Upper lobe of left lung (tissue), 6 donors: ENCODE data around the gene TDRD12. TPM values are rescaled to one million over a fixed set of nuclear protein-coding genes. Genes with fewer than 3 reads are reported as not detected.

Source experiments
- ATAC-seq, 2 donors: fragments of 200-7000 bp; cut with Tn5 transposase; one replicate each; pipeline ENCODE4 v1.9.1; 2022; ENCODE audit warnings: mild to moderate bottlenecking in 2 of 2, moderate library complexity in 2 of 2; ENCODE audit not compliant: low FRiP score in 2 of 2
- DNase-seq, 2 donors: peaks; one replicate each; pipeline ENCODE4 v3.0.0-alpha.2; 2019 to 2020
- H3K27ac ChIP-seq, 4 donors: fragments of 200-600 bp; sonication (generic); one replicate each; pipeline ENCODE4 v1.5.1; 2016 to 2019
- H3K27me3 ChIP-seq, 4 donors: fragments of 200-600 bp; sonication (generic); one replicate each; pipeline ENCODE4 v1.5.1; 2017 to 2019
- H3K36me3 ChIP-seq, 4 donors: fragments of 200-600 bp; sonication (generic); one replicate each; pipeline ENCODE4 v1.5.1; 2016 to 2019
- H3K4me1 ChIP-seq, 4 donors: fragments of 200-600 bp; sonication (generic); one replicate each; pipeline ENCODE4 v1.5.1; 2018 to 2019
- H3K4me3 ChIP-seq, 4 donors: fragments of 200-600 bp; sonication (generic); one replicate each; pipeline ENCODE4 v1.5.1; 2017 to 2019; ENCODE audit warnings: mild to moderate bottlenecking in 2 of 4, moderate library complexity in 1 of 4
- H3K9me3 ChIP-seq, 4 donors: fragments of 200-600 bp; sonication (generic); one replicate each; pipeline ENCODE4 v1.5.1; 2018 to 2019
- EP300 ChIP-seq, 4 donors: sonication (generic); formaldehyde crosslinking; IDR thresholded peaks; one replicate each; pipeline ENCODE4 v1.5.1; 2017; ENCODE audit warnings: antibody characterized with exemption in 4 of 4, control low read depth in 2 of 4
- POLR2A ChIP-seq, 4 donors: fragments of 450-650 bp; IDR thresholded peaks; one replicate each; pipeline ENCODE4 v1.5.1; 2016 to 2017; ENCODE audit warnings: antibody characterized with exemption in 4 of 4, mild to moderate bottlenecking in 2 of 4
- POLR2AphosphoS5 ChIP-seq, 2 donors: sonication (generic); formaldehyde crosslinking; IDR thresholded peaks; one replicate each; pipeline ENCODE4 v1.5.1; 2017; ENCODE audit warnings: antibody characterized with exemption in 2 of 2
- WGBS, 2 donors: methylation state at CpG; one replicate each; pipeline ENCODE4 v1.1.5; 2017 to 2018; 5-methylcytosine and 5-hydroxymethylcytosine counted together
- total RNA-seq, 6 donors: library from RNA; depleted of rRNA in 4 of 6; stranded (reverse); fragments of >200 nt in 4 of 6; gene quantifications; one replicate each; pipeline versions ENCODE4 v1.1.0 to v1.2.1, GENCODE V29; 2016 to 2021
- TF ChIP-seq, protein P1 (sequence below), 6 experiments: fragments of 450-650 bp in 4 of 6; fragments of 200-600 bp in 2 of 6; sonication (generic) in 2 of 6; IDR thresholded peaks; one replicate each; pipeline ENCODE4 v1.5.1; 2016 to 2019; ENCODE audit warnings: antibody characterized with exemption in 6 of 6
- donor health status: DM: no; HTN: no; CAD: no; lungs with moderate emphysema.
- donor health status: DM: no; HTN: yes; CAD: no; lungs with severe emphysema.

TDRD12 gene
- total RNA-seq, 6 donors from 2014 or later: 0.15 to 4.0 (median 0.38) TPM; not detected in 2

DNA sequence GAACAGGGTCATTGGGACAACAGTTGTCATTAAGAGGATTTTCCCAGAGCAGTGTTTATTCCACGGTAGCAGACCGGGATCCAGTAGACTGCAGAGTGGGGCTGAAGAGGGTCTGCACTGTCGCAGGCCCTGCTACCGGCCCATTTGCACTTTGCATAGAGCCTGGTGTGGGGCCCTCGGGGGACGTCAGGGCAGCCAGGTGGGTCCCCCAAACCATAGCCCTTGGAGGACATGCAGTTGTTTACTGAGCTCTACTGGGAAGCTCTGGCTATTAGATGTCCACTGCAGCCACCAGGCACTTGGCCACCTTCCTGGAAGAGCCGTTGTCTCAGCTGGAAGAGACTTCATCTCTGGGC, 104.2 kb downstream of the TDRD12 start:
- no peaks in the 10 kb centered on the region for H3K36me3 ChIP-seq
- no peaks in the 10 kb centered on the region for H3K27me3 ChIP-seq
- ATAC-seq (no peak), DNase-seq (no peak)
- H3K9me3 ChIP-seq: no peaks in the 10 kb centered on the region
- TF ChIP-seq EP300 (IDR thresholded peaks at IDR 0.05) (no peak), POLR2AphosphoS5 (IDR thresholded peaks at IDR 0.05) (no peak), POLR2A (IDR thresholded peaks at IDR 0.05) (no peak)
- TF ChIP-seq, protein P1, sequence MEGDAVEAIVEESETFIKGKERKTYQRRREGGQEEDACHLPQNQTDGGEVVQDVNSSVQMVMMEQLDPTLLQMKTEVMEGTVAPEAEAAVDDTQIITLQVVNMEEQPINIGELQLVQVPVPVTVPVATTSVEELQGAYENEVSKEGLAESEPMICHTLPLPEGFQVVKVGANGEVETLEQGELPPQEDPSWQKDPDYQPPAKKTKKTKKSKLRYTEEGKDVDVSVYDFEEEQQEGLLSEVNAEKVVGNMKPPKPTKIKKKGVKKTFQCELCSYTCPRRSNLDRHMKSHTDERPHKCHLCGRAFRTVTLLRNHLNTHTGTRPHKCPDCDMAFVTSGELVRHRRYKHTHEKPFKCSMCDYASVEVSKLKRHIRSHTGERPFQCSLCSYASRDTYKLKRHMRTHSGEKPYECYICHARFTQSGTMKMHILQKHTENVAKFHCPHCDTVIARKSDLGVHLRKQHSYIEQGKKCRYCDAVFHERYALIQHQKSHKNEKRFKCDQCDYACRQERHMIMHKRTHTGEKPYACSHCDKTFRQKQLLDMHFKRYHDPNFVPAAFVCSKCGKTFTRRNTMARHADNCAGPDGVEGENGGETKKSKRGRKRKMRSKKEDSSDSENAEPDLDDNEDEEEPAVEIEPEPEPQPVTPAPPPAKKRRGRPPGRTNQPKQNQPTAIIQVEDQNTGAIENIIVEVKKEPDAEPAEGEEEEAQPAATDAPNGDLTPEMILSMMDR (IDR thresholded peaks at IDR 0.05): no peak
- no peaks in the 10 kb centered on the region for H3K4me1 ChIP-seq
- no peak overlapping the region for H3K27ac ChIP-seq
- 86 to 94% methylated on average over 5 to 7 of the region's 7 CpGs for WGBS, 2 donors
- no peak overlapping the region for H3K4me3 ChIP-seq

DNA sequence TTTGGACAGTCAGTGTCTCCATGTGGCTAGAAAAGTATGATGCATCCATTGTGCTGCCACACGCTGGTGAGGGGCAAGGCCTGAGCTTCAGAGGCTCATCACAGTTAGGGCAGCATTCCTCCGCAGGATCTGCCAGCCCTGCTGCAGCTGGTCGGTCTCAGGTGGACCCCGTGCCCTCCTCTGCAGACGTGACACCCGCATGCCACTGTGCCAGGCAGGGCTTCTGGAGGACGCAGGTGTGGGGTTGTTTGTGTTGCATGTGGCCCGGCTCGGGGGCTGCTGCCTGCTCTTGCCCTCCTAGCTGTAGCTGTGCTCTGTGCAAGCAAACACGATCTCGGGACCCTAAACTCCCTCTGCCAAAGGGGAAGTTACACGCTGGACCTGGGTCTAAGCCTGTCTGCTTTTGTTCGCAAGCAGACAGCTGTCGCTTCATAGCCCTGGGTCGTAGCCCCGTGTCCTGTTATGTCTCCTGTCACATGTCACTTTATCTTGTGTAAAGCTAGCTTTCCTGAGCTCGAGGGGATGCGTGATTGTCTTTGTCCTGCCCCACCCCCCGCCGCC, 104.7 kb downstream of the TDRD12 start:
- Histone ChIP-seq H3K27me3 (no peaks in the 10 kb centered on the region), H3K27ac (no peak overlapping the region), H3K36me3 (no peaks in the 10 kb centered on the region), H3K4me1 (no peaks in the 10 kb centered on the region), H3K4me3 (no peak overlapping the region), H3K9me3 (no peaks in the 10 kb centered on the region)
- WGBS, 2 donors: 32 to 35% methylated on average over 9 to 19 of the region's 20 CpGs
- TF ChIP-seq POLR2AphosphoS5 (IDR thresholded peaks at IDR 0.05): no peak
- TF ChIP-seq POLR2A (IDR thresholded peaks at IDR 0.05): no peak
- TF ChIP-seq, protein P1 (IDR thresholded peaks at IDR 0.05): no peak
- no peak for TF ChIP-seq EP300 (IDR thresholded peaks at IDR 0.05)
- DNase-seq: peak in 1 of 2 donors; percentile 58
- ATAC-seq: no peak

DNA sequence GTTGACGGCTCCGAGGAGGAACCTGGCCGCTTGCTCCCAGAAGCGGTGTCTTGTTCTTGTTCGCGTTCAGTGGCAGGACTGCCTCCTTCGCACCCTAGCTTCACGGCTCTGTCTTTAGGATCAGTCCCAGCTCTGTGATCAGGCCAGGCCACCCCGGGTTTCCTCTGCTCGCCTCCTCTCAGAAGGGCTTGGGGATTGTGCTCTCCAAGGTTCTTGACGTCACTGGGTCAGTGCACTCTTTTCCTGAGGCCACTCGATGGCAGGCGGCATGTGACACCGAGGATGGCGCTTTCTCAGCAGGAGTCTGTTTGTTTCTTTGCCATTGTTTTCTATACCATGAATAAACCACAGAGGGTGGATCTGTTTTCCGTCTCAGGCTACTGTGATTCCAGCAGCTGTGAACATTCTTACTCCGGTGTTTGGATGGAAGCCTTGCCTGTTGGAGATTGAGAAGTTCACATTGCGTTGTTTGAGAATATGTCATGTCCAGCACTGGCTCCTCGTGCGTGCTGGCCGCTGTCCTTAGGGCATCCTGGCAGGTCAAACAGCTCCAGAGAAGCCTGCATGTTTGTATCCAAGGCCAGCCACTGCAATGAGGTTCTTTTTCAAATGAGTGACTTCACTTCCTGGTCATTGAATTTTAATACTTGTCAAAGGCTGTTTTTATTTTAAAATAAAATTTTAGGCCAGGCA, 105.5 kb downstream of the TDRD12 start:
- H3K27ac ChIP-seq: no peak overlapping the region
- no peak for TF ChIP-seq POLR2AphosphoS5 (IDR thresholded peaks at IDR 0.05)
- TF ChIP-seq EP300 (IDR thresholded peaks at IDR 0.05): no peak
- TF ChIP-seq, protein P1 (IDR thresholded peaks at IDR 0.05): no peak
- no peak for TF ChIP-seq POLR2A (IDR thresholded peaks at IDR 0.05)
- H3K4me3 ChIP-seq: no peak overlapping the region
- no peak for DNase-seq
- H3K27me3 ChIP-seq: no peaks in the 10 kb centered on the region
- no peaks in the 10 kb centered on the region for H3K36me3 ChIP-seq
- no peaks in the 10 kb centered on the region for H3K4me1 ChIP-seq
- H3K9me3 ChIP-seq: no peaks in the 10 kb centered on the region
- 41 to 49% methylated on average over 21 of the region's 21 CpGs for WGBS, 2 donors
- no peak for ATAC-seq

DNA sequence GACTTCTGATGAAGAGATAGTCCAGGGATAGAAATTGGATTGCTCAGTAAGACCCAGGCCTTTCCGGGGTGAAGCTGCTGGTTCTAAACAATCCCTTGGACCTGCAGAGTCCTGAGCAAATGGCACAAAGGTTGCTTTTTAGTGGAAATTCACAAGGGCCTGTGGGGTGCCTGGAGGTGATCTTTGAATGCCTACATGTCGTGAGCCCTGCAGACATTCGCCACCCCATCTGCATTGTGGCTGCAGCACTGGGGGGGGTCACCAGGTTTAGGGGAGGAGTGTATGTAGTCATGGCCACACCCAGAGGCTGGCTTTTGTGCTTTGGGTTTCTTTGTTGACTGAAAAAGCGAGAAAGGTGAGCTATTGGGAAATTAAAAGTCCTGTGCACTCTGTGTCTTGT, 108.6 kb downstream of the TDRD12 start:
- H3K4me1 ChIP-seq: no peaks in the 10 kb centered on the region
- no peak for DNase-seq
- no peak overlapping the region for H3K27ac ChIP-seq
- no peaks in the 10 kb centered on the region for H3K9me3 ChIP-seq
- no peak for TF ChIP-seq EP300 (IDR thresholded peaks at IDR 0.05)
- TF ChIP-seq, protein P1 (IDR thresholded peaks at IDR 0.05): no peak
- no peak for TF ChIP-seq POLR2AphosphoS5 (IDR thresholded peaks at IDR 0.05)
- no peak for TF ChIP-seq POLR2A (IDR thresholded peaks at IDR 0.05)
- H3K27me3 ChIP-seq: no peaks in the 10 kb centered on the region
- 88 to 89% methylated on average over 4 of the region's 4 CpGs for WGBS, 2 donors
- no peak overlapping the region for H3K4me3 ChIP-seq
- ATAC-seq: no peak
- no peaks in the 10 kb centered on the region for H3K36me3 ChIP-seq
